Measurements from ENCODE around the gene OPCML. TPM values are rescaled to one million over a fixed set of nuclear protein-coding genes. Genes with fewer than 3 reads are reported as not detected.

The OPCML gene
- total RNA-seq, 1 experiment from 2014 or later, result 0.94 TPM

DNA sequence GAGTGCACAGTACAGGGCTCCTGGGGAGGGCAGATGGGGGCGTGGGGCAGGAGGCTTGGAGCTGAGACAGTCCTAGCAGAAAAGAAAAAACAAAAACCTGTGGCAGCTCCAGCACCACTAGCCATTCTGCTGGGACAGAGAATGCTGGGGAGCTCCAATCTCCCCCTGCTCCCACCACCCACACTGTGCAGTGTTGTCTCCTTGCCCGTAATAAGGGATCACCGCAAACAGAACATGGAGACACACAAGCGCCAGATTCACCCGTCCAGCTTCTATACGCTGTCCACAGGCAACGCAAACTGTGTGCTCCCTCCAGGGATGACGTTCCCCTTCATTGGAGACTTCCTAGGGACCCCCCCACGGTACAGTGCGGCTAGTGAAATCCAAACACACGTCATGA, 31.4 kb downstream of the OPCML start:
- H3K4me3 Mint-ChIP-seq, result no peak overlapping the region
- H3K27ac Mint-ChIP-seq, result no peak overlapping the region
- no peak overlapping the region for H4K5ac ChIP-seq (ENCODE audit: insufficient read length, low read depth, low read length)
- no peaks in the 10 kb centered on the region for H3K9me3 ChIP-seq (ENCODE audit: control insufficient read depth, low read depth, low read length)
- no peaks in the 10 kb centered on the region for H3K27me3 ChIP-seq (ENCODE audit: insufficient read depth, low read length)
- H2BK12ac ChIP-seq (ENCODE audit: insufficient read length, low read depth, low read length), result no peak overlapping the region
- TF ChIP-seq, protein P1, sequence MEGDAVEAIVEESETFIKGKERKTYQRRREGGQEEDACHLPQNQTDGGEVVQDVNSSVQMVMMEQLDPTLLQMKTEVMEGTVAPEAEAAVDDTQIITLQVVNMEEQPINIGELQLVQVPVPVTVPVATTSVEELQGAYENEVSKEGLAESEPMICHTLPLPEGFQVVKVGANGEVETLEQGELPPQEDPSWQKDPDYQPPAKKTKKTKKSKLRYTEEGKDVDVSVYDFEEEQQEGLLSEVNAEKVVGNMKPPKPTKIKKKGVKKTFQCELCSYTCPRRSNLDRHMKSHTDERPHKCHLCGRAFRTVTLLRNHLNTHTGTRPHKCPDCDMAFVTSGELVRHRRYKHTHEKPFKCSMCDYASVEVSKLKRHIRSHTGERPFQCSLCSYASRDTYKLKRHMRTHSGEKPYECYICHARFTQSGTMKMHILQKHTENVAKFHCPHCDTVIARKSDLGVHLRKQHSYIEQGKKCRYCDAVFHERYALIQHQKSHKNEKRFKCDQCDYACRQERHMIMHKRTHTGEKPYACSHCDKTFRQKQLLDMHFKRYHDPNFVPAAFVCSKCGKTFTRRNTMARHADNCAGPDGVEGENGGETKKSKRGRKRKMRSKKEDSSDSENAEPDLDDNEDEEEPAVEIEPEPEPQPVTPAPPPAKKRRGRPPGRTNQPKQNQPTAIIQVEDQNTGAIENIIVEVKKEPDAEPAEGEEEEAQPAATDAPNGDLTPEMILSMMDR (conservative IDR thresholded peaks at IDR 0.05), result no peak
- H3K9me3 Mint-ChIP-seq, result no peaks in the 10 kb centered on the region
- H4K8ac ChIP-seq (replicated peaks; ENCODE audit: insufficient read length, low read depth, low read length), result no peak overlapping the region
- H3K14ac ChIP-seq (ENCODE audit: insufficient read depth, low read length), result no peak overlapping the region
- H4K91ac ChIP-seq (ENCODE audit: insufficient read length, low read depth, low read length), result no peak overlapping the region
- no peak overlapping the region for H3K27ac ChIP-seq (ENCODE audit: insufficient read length, low read depth, low read length)
- H3K79me2 ChIP-seq (ENCODE audit: insufficient read depth, low read length), result no peaks in the 10 kb centered on the region
- H3K27me3 Mint-ChIP-seq (ENCODE audit: low read depth), result peaks cover 8% of the 10 kb centered on the region
- DNase-seq, result peak; percentile 11
- H3T11ph ChIP-seq (ENCODE audit: low read length), result no peak overlapping the region
- H2BK5ac ChIP-seq (ENCODE audit: insufficient read length, low read length), result no peak overlapping the region
- H2AFZ ChIP-seq (ENCODE audit: low read length), result no peak overlapping the region
- H2BK15ac ChIP-seq (ENCODE audit: low read depth, low read length), result no peak overlapping the region
- peaks cover 28 to 34% of the 10 kb centered on the region in 2 experiments for H3K4me1 Mint-ChIP-seq
- H3K4ac ChIP-seq (ENCODE audit: low read depth, low read length), result no peak overlapping the region
- no peaks in the 10 kb centered on the region for H3K23me2 ChIP-seq (ENCODE audit: insufficient read length, low read depth, low read length, poor library complexity, severe bottlenecking)
- WGBS (ENCODE audit: extremely low coverage, insufficient read length, low lambda C conversion rate), result no CpG with 5 or more reads among the region's 11 CpGs
- peaks cover 5% of the 10 kb centered on the region; the same call in 1 of the 2 replicates for H3K4me1 ChIP-seq (ENCODE audit: insufficient read depth, low read length)
- H3K23ac ChIP-seq (ENCODE audit: insufficient read length, low read depth, low read length), result no peak overlapping the region
- H3K18ac ChIP-seq (ENCODE audit: insufficient read length, low read depth, low read length), result no peak overlapping the region
- no peaks in the 10 kb centered on the region for H4K20me1 ChIP-seq (ENCODE audit: control insufficient read depth, insufficient read depth, insufficient read length)
- H3K4me2 ChIP-seq (ENCODE audit: insufficient read depth, insufficient read length, low read length), result no peak overlapping the region
- no peak overlapping the region for H3K56ac ChIP-seq (ENCODE audit: insufficient read length, low read depth, low read length)
- H2BK120ac ChIP-seq (ENCODE audit: low read depth, low read length, poor library complexity, severe bottlenecking), result no peak overlapping the region
- H3K36me3 Mint-ChIP-seq (ENCODE audit: insufficient read depth in 1 of 3, low read depth in 3 of 3), result no peaks in the 10 kb centered on the region
- H2AK5ac ChIP-seq (ENCODE audit: insufficient read length, low read length), result no peak overlapping the region
- no peaks in the 10 kb centered on the region for H3K79me1 ChIP-seq (ENCODE audit: insufficient read depth, low read depth, low read length, poor library complexity, severe bottlenecking)
- no peak overlapping the region for H3K9ac ChIP-seq (ENCODE audit: extremely low read depth, insufficient read length, low read length)
- no peak overlapping the region for H2BK20ac ChIP-seq (ENCODE audit: low read depth, low read length, poor library complexity, severe bottlenecking)

Measured in H9 (cell line).